Gastroesophageal sphincter (tissue), 4 donors: ENCODE measurements around the gene CDCA8. TPM values are rescaled to one million over a fixed set of nuclear protein-coding genes. Genes with fewer than 3 reads are reported as not detected.

ENCODE experiments used
- ATAC-seq: fragments of 150-250 bp; one replicate; pipeline ENCODE4 v1.9.1; 2016; ENCODE audit warnings: mild to moderate bottlenecking, moderate library complexity
- H3K27ac ChIP-seq, 4 donors: fragments of 200-600 bp; sonication (generic) in 3 of 4; 1 replicate in 3 of 4; 2 replicates in 1 of 4; pipeline ENCODE4 v1.5.1; 2016 to 2019
- H3K27me3 ChIP-seq: fragments of 200-600 bp; sonication (generic); one replicate; pipeline ENCODE4 v1.5.1; 2019
- H3K36me3 ChIP-seq, 2 donors: fragments of 200-600 bp; sonication (generic); one replicate each; pipeline ENCODE4 v1.5.1; 2019; ENCODE audit warnings: control low read depth in 1 of 2
- H3K4me1 ChIP-seq, 3 donors: fragments of 200-600 bp; sonication (generic); 1 replicate in 2 of 3; 2 replicates in 1 of 3; pipeline ENCODE4 v1.5.1; 2016 to 2019; ENCODE audit warnings: control low read depth in 2 of 3
- H3K4me3 ChIP-seq, 2 donors: fragments of 200-600 bp; sonication (generic); one replicate each; pipeline ENCODE4 v1.5.1; 2019; ENCODE audit warnings: mild to moderate bottlenecking in 1 of 2, moderate library complexity in 1 of 2
- H3K9me3 ChIP-seq, 3 donors: fragments of 200-600 bp; sonication (generic); one replicate each; pipeline ENCODE4 v1.5.1; 2017 to 2019; ENCODE audit warnings: control low read depth in 2 of 3
- CTCF ChIP-seq, 4 experiments: fragments of 200-600 bp in 2 of 4; fragments of 450-650 bp in 2 of 4; sonication (generic) in 1 of 4; IDR thresholded peaks; one replicate each; pipeline ENCODE4 v1.5.1; 2017 to 2019; ENCODE audit warnings: antibody characterized with exemption in 4 of 4, mild to moderate bottlenecking in 2 of 4, moderate library complexity in 2 of 4
- EP300 ChIP-seq: sonication (generic); formaldehyde crosslinking; IDR thresholded peaks from one replicate; pipeline ENCODE4 v1.6.1; 2017; ENCODE audit warnings: antibody characterized with exemption, mild to moderate bottlenecking
- POLR2A ChIP-seq, 2 donors: fragments of 450-650 bp; IDR thresholded peaks; one replicate each; pipeline ENCODE4 v1.6.1; 2017; ENCODE audit warnings: antibody characterized with exemption in 2 of 2, mild to moderate bottlenecking in 2 of 2, moderate library complexity in 1 of 2
- POLR2AphosphoS5 ChIP-seq: sonication (generic); formaldehyde crosslinking; IDR thresholded peaks from one replicate; pipeline ENCODE4 v1.6.1; 2017; ENCODE audit warnings: antibody characterized with exemption
- WGBS, 2 donors: methylation state at CpG; one replicate each; pipeline ENCODE4 v1.1.5; 2018; ENCODE audit warnings: low coverage in 1 of 2; 5-methylcytosine and 5-hydroxymethylcytosine counted together
- total RNA-seq, 4 donors: library from RNA; depleted of rRNA; stranded (reverse); fragments of >200 nt; gene quantifications; one replicate each; pipeline ENCODE4 v1.1.0, GENCODE V29; 2016

Gene CDCA8
- total RNA-seq, 4 donors from 2014 or later: 0.13 to 1.1 (median 0.67) TPM

GRCh38 chr1:37699147-37699546 lies 6.8 kb downstream of the CDCA8 start:
- WGBS, 2 donors: 80 to 92% methylated on average over 4 to 5 of the region's 7 CpGs
- no peaks in the 10 kb centered on the region for H3K36me3 ChIP-seq
- H3K4me3 ChIP-seq: no peak overlapping the region
- H3K9me3 ChIP-seq: no peaks in the 10 kb centered on the region
- no peak for ATAC-seq
- H3K27ac ChIP-seq: no peak overlapping the region
- H3K4me1 ChIP-seq: no peaks in the 10 kb centered on the region
- no peaks in the 10 kb centered on the region for H3K27me3 ChIP-seq
- TF ChIP-seq CTCF (IDR thresholded peaks at IDR 0.05): no peak
- no peak for TF ChIP-seq POLR2A (IDR thresholded peaks at IDR 0.05)
- no peak for TF ChIP-seq EP300
- no peak for TF ChIP-seq POLR2AphosphoS5

GRCh38 chr1:37701051-37701450 lies 8.7 kb downstream of the CDCA8 start:
- no peaks in the 10 kb centered on the region for H3K4me1 ChIP-seq
- no peak overlapping the region for H3K27ac ChIP-seq
- H3K9me3 ChIP-seq: no peaks in the 10 kb centered on the region
- H3K27me3 ChIP-seq: no peaks in the 10 kb centered on the region
- TF ChIP-seq CTCF (IDR thresholded peaks at IDR 0.05) (no peak), EP300 (no peak), POLR2A (IDR thresholded peaks at IDR 0.05) (no peak), POLR2AphosphoS5 (no peak)
- WGBS, 2 donors: 67 to 80% methylated on average over 2 of the region's 2 CpGs
- no peaks in the 10 kb centered on the region for H3K36me3 ChIP-seq
- ATAC-seq: no peak
- no peak overlapping the region for H3K4me3 ChIP-seq

- WGBS, 2 donors: 67 to 100% methylated on average over 3 of the region's 14 CpGs
- no peak for TF ChIP-seq CTCF (IDR thresholded peaks at IDR 0.05)
- no peak for TF ChIP-seq EP300
- no peak for TF ChIP-seq POLR2A (IDR thresholded peaks at IDR 0.05)
- no peak for TF ChIP-seq POLR2AphosphoS5
- H3K4me1 ChIP-seq: no peaks in the 10 kb centered on the region
- H3K9me3 ChIP-seq: no peaks in the 10 kb centered on the region
- peaks cover 0 to 13% of the 10 kb centered on the region in 2 donors for H3K36me3 ChIP-seq
- H3K4me3 ChIP-seq: no peak overlapping the region
- H3K27me3 ChIP-seq: no peaks in the 10 kb centered on the region
- no peak overlapping the region for H3K27ac ChIP-seq
- ATAC-seq: no peak
Measured at GRCh38 chr1:37703061-37703460, 10.7 kb downstream of the CDCA8 start.

- Histone ChIP-seq H3K9me3 (no peaks in the 10 kb centered on the region), H3K27ac (no peak overlapping the region), H3K27me3 (no peaks in the 10 kb centered on the region), H3K36me3 (peaks cover 0 to 24% of the 10 kb centered on the region in 2 donors), H3K4me1 (no peaks in the 10 kb centered on the region), H3K4me3 (no peak overlapping the region)
- WGBS, 2 donors: 26 to 44% methylated on average over 3 of the region's 3 CpGs
- TF ChIP-seq POLR2AphosphoS5 (no peak), EP300 (no peak), POLR2A (IDR thresholded peaks at IDR 0.05) (no peak), CTCF (IDR thresholded peaks at IDR 0.05) (no peak)
- ATAC-seq: no peak
Measured at GRCh38 chr1:37704966-37705365, 12.7 kb downstream of the CDCA8 start.

GRCh38 chr1:37705399-37705798 lies 13.1 kb downstream of the CDCA8 start:
- H3K27me3 ChIP-seq: no peaks in the 10 kb centered on the region
- WGBS, 2 donors: 48 to 66% methylated on average over 4 to 8 of the region's 8 CpGs
- ATAC-seq: no peak
- no peak for TF ChIP-seq EP300
- no peak for TF ChIP-seq POLR2AphosphoS5
- TF ChIP-seq CTCF (IDR thresholded peaks at IDR 0.05): no peak
- H3K4me1 ChIP-seq: no peaks in the 10 kb centered on the region
- peaks cover 0 to 24% of the 10 kb centered on the region in 2 donors for H3K36me3 ChIP-seq
- H3K9me3 ChIP-seq: no peaks in the 10 kb centered on the region
- H3K4me3 ChIP-seq: no peak overlapping the region
- no peak overlapping the region for H3K27ac ChIP-seq
